Non-pigmented ciliary epithelial cell (primary cell): Measurements from ENCODE around the gene ZNF212.

Experiments used
- DNase-seq: peaks from one replicate; pipeline ENCODE4 v3.0.0-alpha.2; 2010; ENCODE audit warnings: low read depth

The ZNF212 gene

DNA sequence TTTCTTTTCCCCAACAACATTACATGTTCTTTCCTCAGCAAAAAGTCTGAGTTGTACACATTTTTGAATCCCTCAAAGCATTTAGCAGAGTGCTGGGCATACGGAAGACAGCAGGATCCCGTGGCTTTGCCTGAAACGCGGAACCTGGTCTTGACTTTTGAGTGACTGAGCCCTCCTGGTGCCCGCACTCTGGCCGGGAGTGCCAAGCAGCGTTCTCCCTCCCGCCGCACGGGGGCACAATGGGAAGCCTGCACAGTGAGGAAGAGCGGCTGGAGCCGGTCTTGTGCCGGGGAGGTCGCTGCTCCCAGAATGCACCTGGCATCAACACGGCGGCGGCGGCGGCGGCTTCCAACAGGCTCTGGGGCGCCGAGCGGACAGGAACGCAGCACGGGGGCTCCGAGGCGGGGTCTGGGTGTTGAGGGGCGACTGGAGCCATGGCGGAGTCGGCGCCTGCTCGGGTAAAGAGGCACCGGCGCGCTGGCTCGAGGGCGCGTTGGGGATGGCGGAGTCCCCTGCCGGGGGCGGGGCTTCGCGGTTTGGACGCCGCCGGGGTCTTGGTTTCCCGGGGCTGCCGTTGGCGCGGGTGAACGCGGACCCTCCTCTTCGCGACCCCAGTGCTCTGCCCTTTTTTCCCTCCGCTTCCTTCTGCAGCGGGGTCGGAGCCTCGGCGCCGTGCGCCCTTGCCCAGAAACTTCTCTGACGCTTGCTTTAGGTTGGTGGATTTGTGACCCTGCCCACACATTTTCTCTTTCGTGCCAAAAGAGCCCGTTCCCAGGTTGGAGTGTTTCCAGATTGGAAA lies at the start of gene ZNF212:
Gene ZNF212 (plus strand): TSS at position 307 of the 799 bp plus-strand sequence. CDS start 128 bp downstream, at position 435.
- DNase-seq: no peak

- no peak for DNase-seq
These were observed 47.6 kb upstream of the ZNF212 start for GRCh38 chr7:149191851-149192250.

DNA sequence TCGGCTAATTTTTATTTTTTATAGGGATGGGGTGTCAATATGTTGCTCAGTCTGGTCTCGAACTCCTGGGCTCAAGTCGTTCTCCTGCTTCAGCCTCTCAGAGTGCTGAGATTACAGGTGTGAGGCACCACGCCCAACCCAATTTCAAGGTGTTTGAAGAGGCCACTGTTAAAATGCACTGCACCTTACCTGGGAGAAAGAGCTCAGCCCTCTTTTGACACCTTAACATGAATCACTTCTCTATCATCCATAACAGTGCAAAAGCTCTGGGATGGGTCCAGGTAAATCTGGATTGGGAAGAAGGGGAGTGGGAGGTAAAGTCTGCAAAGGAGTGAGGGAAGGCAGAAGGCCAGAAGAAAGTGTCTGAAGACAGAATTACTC lies 44.7 kb upstream of the ZNF212 start:
- DNase-seq: no peak

DNA sequence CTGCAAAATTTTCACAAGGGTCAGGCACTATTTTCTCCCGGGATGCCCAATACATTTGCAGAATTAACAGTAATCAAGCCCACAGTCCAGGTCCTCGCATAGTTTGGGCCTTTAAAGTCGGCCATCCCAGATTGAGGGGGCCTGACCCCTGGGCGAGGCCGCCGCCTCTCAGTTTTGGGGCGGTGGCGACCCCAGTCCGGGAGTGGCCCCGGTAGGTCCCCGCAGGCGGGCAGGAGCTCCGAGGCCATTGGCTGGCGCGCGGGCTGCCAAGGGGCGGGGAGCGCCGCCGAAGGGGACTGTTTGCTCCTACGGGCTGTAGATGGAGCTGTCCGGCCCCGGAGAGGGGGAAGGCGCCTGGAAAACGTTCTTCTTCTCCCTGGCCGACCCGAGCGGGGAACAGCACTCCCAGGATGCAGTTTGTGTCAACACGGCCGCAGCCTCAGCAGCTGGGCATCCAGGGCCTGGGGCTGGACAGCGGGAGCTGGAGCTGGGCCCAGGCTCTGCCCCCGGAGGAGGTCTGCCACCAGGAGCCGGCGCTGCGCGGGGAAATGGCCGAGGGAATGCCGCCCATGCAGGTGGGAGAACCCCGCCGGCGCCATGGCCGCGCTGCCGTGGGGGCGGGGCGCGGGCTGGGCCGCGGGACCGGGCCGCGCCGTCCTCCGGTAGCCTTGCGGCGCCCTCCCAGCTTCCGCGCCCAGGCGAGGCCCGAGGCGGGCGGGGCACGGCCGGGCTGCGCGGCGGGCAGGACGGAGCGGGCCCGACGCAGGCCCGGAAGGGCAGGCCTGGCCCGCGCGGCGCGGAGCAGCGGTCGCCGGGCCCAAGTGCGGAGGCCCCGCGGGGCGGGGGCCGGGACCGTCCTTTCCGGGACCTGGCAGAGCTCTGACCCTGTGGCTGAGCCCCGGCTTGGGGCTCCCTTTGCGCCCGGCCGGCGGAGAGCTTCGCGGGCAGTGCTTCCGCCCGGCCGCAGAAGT lies 44.0 kb upstream of the ZNF212 start, which contains the start of gene ZNF282:
Gene ZNF282 (plus strand): TSS at position 367 of the 971 bp plus-strand sequence. CDS start 44 bp downstream, at position 411.
- peak; percentile 64 for DNase-seq

- no peak for DNase-seq
These were observed 43.2 kb upstream of the ZNF212 start for GRCh38 chr7:149196151-149196704.

DNA sequence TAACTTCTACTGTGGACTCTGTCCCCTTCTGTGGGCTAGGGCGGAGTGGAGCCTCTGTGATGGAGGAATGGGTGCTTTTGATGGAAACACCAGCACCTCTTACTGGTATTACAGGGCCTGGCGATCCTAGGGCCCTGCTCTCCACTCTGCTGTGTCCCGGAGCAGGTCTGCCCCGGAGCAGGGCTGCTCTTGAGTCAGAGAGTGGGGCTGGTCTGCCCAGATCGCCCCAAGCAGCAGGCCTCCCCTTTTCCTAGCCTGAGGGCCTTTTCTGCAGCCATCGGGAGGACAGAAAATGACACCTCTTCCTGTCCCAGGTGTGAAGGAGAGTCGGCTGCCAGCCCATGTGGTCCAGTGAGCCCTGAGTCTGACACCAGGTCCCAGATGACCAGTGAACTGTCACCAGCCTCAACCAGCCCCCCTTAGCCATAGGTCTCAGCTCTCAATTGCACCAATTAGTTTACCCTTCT lies 42.7 kb upstream of the ZNF212 start:
- no peak for DNase-seq

DNA sequence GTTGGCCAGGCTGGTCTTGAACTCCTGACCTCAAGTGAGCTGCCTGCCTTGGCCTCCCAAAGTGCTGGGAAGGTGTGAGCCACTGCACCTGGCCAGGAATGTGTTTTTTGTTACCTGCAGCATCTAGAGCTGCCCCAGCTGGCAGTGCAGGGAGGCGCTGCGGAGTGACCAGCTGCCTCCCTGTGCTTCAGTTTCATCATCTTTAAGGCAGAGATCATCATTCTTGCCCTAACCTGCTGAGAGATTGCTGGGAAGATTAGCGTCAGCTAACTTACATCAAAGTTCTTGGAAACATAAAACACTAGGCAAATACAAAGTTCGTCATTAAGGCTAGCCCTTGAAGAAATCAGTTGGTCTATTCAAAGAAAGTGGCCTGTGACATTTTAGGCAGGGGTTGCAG lies 41.8 kb upstream of the ZNF212 start:
- no peak for DNase-seq

DNA sequence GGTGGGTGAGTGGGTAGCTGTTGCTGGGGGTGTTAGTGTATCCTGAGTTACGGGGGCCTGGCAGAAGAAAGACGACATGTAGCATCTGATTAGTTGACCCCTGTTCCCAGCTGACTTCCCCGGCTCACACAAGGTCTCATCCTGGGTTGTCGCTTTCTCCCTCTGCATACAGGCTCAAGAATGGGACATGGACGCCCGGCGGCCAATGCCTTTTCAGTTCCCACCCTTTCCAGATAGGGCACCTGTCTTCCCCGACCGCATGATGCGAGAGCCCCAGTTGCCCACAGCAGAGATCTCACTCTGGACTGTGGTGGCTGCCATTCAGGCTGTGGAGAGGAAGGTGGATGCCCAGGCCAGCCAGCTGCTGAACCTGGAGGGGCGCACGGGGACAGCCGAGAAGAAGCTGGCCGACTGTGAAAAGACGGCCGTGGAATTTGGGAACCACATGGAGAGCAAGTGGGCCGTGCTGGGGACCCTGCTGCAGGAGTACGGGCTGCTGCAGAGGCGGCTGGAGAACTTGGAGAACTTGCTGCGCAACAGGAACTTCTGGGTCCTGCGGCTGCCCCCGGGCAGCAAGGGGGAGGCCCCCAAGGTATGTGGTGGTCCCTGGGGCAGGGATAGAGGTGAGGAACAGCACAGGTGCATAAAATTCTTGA lies 41.2 kb upstream of the ZNF212 start:
- DNase-seq: no peak

DNA sequence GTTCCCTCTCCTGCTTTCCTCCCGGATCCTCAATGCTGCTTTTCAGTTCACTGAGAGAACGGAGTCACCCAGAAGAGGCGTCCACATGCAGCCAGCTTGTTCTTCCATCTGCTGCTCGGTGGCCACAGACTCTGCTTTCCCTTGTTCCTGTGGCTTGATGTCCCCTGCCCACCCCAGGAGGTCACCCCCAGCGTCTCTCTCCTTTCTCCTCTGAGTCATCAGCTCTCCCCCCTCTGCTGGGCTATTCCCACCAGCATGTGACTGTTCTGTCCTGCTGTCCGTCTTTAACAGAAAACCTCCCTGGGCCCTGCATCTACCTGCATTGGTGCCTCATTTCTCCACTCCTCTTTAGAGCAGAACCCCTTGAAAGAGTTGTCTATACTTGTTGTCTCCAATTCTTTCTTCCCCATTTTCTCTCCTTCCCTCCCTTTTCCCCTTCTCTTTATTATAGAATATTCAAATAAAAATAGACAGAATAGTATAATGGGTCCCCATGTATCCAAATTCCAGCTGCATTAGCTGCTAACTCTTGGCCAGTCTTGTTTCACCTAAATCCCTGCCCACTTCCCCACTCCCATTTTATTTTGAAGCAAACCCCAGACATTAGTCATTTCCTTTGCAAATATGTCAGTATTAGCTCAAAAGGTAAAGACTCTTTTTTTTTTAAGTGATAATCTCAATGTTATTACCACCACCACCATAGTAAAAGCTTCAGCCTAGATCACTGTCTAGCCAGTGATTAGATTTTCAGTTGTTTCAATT lies 40.0 kb upstream of the ZNF212 start:
- DNase-seq: peak; percentile 37

DNA sequence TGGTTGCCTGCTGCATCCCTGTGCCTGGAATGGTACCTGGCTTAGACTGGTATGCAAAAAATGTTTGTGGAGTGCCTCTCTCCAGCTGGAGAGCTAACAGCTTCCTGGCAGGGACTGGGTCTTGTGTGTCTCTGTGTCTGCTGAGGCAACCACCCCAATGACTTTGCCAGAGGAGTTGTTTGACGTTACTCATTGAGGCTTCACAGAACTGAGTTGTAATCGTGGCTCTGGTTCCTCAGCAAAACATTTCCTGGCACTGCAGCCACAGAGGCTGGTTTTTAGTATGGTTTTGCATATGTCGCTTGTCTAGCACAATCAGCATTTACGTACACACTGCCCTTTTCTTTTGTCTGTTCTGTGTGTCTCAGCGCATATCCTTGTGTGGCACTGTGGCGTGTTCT lies 36.6 kb upstream of the ZNF212 start:
- DNase-seq: peak; percentile 31

GRCh38 chr7:149205690-149206381 lies 33.6 kb upstream of the ZNF212 start:
- no peak for DNase-seq

DNA sequence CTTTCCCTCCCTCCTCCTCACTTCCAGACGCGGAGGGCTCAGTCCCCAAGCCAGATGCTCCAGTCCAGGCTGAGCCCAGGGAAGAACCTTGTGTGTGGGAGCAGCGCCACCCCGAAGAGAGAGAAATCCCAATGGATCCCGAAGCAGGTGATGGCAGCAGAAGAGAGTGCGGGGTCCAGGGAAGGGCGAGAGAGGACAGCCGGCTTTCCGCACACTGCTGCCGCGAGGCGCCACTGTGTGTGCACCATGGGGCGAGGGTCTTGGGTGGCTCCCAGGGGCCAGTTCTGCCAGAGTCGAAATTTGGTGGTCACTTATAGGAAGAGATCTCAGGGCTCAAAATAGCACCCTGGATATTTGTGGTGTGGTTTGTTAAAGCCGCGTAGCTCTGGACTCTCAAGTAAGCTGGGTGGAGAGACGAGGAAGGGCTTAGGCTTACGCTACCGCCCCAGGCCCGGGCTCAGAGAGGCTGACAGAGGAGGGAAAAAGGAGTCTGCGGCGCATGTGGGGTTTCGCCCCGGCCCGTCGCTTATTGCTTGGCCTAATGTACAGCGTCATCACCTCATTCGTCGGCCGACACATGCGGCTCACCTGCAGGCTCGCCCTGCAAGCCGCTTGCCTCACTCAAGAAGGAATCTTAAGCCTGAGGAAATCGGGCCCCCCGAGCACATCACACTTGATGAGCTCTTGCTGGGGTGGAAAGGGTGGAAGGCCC lies 32.0 kb upstream of the ZNF212 start:
- DNase-seq: no peak

DNA sequence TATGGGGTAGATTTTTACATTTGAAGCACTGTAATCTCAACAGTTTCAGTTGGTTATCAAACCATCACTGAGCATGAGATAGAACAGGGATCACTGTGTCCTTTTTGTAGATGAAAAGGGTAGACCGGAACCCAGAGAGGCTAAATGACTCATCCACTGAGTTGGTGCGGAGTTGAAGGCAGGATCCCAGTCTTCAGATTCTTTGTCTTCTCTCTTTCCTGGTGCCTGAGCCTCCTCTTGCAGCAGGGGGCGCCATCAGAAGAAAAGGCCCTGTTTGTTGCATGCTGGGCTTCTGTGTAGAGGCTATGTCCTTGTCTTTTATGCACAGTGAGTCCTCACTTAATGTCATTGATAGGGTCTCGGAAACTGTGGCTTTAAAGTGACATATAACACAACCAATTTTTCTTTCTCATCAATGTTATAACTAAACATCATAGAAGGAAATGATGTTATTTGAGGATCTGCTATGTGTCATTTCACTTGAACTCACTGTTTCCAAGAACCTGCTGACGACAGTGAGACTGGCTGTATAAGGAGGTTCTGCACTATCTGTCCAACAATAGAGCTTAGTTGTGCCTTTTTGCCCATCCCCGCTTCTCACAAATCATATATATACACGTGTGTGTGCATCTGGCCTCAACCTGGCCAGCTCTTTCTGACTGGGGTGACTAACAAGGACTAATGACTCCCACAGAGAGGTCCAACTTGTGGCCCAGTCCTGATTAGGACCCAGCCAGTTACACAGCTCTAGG lies 29.8 kb upstream of the ZNF212 start:
- DNase-seq: no peak

- no peak for DNase-seq
These were observed 28.9 kb upstream of the ZNF212 start for GRCh38 chr7:149210551-149210950.

DNA sequence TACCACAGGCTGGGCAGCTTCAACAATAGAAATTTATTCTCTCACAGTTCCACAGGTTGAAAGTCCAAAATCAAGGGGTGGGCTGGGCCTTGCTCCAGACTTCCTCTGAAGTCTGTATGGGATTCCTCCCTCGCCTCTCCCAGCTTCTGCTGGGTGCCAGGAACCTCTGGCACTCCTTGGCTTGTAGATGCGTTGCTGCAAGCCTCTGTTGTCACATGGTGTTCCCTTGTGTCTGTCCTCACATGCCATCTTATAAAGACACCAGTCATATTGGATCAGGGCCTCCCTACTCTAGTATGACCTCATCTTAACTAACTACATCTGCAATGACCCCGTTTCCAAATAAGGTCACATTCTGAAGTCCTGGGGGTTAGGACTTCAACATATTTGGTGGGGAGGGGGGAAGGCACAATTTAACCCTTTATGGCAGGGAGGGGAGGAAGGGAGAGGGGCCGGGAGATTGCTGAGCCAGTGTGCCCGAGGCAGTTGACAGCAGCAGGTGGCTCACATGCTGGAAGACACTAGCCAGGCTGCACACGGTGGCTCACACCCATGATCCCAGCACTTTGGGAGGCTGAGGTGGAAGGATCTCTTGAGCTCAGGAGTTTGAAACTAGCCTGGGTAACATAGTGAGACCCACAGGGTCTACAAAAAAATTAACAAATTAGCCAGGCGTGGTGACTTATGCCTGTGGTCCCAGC lies 25.3 kb upstream of the ZNF212 start:
- DNase-seq: no peak

DNA sequence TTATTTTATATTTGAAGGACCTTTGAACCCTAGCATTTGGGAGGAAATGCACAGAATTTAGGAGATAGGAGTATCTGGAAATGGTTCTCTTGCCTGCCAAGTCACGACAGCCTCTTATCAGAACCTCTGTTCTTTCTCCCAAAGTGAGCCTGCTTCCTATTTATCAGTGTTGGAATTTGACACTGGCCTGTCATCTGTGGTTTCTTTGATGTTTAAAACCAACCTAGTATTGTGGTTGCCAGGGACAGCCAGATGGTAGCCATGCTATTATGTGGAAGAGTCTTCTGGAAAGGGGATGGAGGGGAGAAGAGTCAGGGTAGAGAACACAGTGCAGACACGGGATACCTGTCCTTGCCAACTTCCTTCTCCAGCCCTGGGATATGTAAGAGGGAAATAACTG lies 23.0 kb upstream of the ZNF212 start:
- no peak for DNase-seq

- no peak for DNase-seq
These were observed 21.9 kb upstream of the ZNF212 start for GRCh38 chr7:149217570-149217969.
